HG03378 (cell line): Measurements from ENCODE around the gene SLC35D1.

Experiments
- ATAC-seq: cut with Tn5 transposase; IDR thresholded peaks from one replicate; pipeline ENCODE4 v1.9.1; 2021; ENCODE audit warnings: mild to moderate bottlenecking, moderate library complexity; ENCODE audit not compliant: unreplicated experiment

SLC35D1 gene

DNA sequence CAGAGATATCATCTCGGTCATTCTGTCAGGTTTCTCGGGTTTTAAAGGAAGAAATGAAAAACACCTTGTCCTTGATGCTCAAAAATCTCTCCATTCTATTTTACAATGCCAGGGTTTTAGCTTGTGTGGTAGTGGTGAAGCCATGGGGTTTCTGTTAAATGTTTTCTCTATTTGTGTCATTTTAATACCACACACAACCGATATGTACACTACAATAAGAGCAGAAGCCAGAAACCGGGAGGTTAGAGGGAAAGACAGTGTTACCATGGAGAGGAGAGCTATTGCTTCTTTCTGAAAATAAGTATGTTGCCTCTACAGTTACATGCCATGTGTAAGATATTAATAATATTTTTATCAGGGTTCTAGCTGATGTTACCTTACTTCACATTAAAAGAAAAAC, 2.8 kb downstream of the SLC35D1 start:
- ATAC-seq = no peak

DNA sequence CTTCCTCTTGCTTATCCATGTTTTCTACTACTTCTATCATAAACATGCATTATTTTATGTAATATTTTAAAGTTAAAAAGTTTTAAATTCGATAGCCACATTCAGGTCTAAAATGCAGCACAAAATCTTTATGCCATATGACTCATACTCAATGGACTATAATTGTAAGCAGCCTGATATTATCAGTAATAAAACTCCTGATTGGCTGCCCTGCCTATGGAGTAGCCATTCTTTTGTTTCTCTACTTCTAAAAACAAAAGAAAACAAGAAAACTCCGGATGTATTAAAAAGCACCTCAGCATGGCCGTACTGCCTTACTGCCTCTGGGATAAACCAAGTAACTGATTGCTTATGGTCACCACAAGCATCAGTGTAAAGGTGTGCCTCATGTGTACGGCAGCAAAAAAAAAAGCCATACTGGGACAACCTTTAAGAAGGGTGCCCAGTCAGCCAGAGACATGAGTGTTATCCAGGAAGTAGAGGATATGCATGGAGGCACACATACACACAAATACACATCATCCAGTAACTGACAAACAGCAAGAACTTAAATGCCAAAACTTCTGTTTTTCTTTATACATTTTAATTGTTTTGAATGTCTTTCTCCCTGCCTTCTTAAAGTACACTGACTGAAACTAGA, 9.2 kb downstream of the SLC35D1 start:
- no peak for ATAC-seq

DNA sequence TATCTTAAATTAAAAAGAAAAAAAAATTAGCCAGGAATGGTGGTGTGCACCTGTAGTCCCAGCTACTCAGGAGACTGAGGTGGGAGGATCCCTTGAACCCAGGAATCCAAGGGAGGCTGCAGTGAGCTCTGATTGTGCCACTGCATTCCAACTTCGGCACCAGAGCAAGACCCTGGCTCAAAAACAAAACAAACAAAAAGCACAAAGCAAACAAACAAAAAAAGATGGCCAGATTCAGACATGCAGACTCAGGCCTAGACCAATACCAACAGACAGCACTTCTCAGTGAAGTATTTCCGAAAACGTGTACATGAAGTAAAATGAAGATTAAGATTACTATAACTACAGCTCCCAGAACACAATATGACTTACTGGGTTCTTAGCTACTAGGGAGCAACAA, 10.6 kb downstream of the SLC35D1 start:
- ATAC-seq = no peak

DNA sequence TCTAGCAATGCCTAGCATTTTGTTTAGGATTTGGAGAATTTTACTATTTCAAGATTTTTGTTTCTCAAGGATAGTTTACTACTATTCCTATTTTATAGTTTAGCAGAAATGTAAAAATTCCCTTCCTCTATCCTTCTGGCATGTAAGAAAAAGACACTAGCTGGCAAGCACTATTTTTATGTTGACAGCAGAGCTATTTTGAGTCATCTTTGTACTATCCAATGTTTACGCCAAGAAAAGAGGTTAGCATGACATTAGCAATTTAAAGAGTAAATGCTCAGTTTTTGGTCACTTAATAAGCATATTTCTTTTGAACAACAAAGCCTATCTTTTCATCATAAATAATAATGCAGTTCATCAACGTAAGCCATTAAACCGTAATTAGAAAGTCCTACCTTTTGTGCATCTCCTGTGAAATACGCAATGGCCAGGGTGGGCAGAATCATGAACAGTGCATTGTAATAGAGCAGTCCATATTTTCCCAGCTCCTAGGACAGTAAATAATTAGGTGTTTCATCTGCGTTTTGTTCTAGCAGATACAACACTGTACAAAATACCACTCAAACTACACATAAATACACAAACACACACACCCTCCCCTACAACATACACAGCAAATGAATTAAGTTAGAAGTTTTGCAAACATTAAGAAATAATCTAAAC, 12.0 kb downstream of the SLC35D1 start:
- no peak for ATAC-seq

DNA sequence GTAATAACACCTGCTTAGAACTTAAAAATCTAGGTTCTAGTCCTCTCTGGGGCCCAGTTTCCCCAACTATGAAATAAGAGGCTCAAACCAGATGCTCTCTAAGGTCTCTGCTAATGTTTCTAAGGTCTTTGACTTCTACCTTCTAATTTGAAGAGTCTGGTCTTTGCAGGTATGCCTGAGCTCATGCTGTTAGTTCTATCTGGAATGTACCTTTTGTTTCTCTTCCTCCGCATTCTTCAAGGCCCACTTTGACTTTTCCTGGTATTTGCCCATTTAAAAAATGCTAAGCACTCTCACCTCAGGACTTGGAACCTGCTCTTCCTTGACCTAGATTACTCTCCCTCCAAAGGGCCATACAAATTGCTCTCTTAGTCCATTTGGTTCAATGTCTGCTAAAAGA, 13.5 kb downstream of the SLC35D1 start:
- no peak for ATAC-seq

DNA sequence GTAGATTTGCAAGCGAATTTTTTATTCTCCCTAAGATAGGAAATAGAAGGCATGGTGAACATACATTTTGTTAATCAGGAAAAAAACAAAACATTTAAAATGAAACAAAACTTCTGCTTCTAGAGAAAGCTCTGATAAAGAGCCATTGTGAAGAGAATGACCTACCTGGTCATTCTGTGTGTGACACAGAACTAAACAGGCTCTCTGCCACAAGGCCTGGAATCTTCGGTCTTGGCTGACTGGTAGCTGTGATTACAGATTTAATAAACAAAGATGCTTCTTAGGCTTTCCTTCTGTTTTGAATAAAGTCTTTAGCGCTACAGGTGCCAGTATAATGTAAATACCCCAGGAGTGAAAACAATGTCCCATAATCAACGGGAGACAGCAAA, 22.1 kb downstream of the SLC35D1 start:
- no peak for ATAC-seq

DNA sequence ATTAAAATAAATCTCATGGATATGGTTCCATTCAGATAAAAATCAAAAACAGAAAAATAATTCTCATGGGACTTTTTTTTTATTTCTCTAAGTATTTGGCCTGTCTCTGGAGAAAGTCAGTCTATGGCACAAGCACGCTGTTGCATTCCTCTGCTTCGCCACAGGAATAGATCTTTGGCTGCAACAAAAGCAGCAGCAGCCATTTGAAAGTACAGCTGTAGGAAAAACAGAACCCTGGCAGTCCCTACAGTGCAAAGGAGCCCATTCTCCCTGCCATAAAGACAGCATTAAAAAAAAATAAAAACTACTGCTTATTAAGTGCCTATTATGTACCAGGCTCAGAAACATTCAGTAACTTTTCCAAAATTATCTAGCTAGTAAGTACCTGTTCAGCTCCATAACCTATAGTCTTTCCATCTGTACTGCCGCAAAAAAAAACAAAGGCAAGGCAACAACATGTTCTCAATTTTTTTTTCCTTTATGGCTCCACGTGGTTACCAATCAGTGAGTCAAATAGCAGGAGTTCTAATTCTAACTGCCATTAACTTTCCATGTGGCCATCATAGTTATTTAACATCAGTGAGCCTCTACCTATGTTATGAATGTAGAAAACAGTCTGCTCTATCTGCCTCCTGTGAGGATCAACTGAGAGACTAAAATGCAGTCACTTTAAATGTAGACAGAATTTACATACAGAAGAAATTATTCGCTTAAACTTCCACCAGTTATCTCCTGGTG, 22.7 kb downstream of the SLC35D1 start:
- ATAC-seq = no peak

DNA sequence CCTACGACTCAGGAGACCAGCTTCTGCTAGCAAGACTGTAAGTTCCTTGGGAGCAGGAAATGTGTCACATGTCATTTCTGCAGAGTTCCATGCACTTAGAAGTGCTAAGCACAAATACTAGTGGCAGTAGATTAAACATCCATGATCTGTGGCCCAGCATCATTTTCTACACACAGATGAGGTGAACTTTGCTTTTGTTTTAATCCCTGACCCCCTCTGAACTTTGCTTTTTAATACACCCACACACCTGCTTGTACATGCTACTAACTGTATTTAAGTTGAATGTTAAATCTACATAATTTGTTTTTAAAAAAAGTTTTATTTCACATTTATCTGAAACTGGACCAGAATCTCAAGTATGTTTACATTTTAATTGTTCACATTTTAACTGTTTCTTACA, 24.5 kb downstream of the SLC35D1 start:
- no peak for ATAC-seq

DNA sequence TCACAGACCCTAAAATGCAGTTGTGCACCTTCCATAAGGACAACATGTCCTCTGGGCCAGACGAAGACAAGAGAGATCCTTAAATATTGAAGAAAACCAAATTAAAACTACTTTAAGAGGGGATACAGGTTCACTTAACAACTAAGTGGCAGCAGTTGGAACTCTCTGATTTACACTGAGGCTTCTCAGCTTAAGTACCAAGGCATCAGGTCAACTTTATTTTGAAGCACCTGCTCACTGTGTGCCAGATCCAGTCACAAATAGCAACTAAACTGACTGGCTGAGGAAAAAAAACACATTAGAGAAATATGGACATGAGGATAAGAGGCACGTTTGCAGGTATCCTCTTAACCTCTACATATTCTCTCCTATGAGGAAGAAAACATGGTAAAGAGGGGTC, 33.2 kb downstream of the SLC35D1 start:
- ATAC-seq = no peak

DNA sequence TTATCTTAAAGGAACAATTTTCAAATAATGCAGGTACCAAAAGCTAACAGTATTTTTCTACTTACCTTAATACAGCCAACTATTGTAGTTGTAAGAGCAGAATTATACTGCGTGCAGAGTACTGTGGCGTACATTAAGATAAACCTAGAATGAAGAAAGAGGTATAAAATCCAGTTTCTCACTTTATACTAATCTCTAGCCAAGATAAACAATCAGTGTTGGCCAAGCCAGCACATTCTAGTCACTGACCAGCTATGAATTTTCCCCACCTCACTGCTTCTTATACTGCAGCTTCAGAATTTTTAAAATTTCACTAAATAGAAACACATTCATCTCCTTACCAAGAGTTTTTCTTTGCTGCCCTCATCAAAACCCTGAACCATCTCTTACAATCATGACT, 33.6 kb downstream of the SLC35D1 start:
- ATAC-seq = no peak

DNA sequence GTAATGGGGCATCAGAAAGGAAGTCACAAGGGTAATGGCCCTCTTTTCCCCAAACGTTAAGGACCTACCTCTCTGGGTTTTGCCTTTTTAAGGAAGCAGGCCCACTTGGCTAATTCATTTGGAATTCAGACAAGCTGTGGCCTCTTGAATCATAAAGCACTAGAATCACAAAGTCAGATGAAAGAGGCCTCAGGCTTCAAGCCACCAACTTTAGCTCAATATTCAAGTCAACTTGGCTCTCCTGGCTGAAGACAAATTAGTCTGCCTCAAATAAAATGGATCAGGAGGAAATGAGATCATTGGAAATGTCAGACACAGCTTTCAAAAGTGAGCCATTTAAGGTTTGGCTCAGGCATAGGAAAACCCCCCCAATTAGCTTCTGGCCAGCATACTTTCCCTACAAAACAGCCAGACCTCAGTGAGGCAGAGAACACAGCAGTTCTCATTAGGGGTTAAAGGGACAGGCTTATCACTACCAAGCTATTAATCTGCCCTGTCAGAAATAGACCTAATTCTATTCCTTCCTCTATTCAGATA, 34.3 kb downstream of the SLC35D1 start:
- ATAC-seq = no peak

DNA sequence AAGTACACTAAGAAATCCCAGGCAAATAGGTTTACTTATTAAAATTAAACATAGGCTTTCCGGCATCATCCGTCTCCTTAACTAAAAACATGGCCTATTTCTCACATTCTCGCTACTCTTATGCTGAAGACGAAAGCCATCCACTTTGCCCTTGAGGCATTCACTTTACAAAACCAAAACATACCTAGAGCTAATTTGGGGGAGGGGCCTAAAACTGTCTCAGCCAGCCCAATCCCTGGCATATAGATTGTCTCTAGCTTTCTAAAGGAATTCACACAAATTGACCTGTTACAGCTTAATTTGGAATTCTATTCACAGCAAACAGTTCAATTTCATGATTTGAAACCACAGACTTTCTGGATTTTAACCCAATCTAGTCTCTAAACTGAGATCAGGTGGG, 34.8 kb downstream of the SLC35D1 start:
- ATAC-seq = no peak

DNA sequence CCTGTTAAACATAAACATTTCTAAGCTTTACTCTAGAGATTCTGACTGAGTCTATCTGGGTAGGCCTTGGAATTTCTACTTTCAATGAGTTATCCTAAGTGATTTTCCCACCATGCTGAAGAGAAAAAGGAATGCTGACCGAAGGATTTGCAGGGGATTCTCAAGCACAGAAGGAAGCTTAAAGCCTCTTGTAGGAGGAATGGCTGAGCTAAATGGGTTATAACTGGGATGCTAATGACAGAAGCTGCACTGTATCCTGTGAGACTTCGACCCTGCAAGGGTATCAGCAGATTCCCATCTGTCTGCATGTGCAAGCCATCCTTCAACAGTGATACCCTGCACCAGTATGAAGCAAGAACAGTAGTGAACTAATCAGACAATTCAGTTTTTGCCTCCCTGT, 35.4 kb downstream of the SLC35D1 start:
- ATAC-seq = no peak

DNA sequence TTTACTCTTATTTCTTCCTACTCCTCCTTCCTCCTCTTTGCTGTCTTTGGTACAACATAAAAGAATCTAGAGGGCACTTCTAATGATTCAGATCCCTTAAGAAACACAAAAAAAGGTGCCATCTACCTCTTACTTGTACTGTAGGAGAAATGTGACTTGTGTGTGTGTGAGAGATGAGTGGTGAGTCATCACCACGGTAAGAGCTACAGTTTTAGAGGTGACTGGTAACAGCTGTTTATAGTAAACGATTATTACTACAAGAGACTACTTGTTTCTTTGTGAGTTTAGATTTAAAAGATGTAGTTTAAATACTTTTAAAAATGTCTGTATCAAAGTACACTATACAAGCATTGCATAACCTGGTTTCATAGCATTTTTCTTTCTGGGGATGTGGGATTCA, 40.4 kb downstream of the SLC35D1 start:
- peak; percentile 51 for ATAC-seq

DNA sequence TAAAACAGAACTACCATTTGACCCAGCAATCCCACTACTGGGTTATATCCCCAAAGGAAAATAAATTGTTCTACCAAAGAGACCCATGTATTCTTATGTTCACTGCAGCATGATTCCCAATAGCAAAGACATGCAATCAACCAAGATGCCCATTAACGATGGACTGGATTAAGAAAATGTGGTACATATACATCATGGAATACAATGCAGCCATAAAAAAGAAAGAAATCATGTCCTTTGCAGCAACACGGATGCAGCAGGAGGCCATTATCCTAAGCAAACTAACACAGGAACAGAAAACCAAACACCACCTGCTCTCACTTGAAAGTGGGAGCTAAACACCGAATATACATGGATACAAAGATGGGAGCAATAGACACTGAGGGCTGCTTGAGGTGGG, 44.2 kb downstream of the SLC35D1 start:
- no peak for ATAC-seq

DNA sequence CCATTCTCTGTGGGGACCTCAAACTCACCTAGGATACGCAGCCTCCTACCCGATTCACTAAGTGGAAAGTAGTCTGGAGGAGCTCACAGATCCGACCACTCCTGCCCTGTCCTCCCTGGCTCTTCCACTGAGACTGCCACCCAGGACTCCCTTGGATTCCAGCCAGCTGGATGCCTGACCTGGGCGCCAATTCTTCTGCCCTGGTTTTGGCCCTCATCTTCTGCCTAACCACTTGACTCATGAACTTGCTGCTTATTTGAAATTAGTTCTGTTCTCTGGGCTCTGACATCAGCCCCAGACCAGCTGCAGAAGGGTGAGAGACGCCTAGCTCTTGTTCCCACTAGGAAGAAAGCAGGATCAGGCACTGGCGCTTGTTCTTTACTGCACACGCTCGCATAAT, 48.9 kb downstream of the SLC35D1 start:
- ATAC-seq = no peak

DNA sequence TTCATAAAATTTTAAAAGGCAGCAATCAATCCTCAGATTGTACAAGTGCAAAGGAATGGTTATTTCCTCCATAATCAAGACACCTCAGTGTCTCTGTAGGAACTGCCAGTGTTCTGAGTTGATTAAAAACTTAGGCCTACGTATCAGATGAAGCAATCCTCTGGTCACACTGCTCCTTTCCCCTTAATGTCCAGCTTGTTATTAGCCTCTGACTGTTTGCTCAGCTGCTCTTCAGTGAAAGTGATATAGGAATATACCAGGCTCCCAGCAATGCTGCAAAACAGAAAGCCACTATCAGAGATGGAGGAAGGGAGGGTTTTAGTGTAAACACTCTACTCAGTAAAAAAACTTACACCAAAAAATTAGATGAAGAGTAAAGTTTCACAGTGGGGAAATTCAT, 49.8 kb downstream of the SLC35D1 start:
- no peak for ATAC-seq

DNA sequence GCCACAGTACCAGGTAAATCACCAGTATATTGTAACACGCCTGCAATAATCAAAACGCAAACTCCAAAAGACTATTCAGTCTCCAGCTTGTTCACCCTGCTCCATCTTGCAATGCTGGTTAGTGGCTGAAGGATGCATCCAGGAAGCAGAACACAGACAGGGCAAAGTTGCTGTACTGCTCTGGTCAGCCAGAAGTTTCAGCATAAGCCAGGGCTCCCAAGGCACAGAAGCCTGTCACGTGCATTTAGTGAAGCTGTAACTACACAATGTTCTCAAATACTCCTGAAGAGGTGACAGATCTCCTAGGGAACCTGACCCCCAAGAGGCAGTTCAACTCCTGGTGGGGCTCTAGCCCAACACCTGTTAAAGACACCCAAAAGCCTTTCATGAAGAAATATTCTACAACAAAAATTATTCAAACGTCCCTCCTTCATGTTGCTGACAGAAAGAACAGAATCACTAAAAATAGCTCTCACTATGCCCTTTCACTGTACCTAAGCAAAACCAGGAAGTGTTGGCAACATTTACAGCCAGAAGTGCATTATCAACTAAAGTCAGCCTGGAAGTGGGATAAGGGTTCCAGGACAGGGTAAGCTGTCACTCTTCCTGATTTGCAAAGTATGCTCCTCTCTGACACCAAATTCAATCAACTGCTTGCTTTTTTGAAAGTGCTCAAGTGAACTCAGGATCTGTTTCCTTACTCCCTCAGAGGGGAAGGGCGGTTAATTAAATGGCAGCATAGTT, 52.1 kb downstream of the SLC35D1 start:
- no peak for ATAC-seq

DNA sequence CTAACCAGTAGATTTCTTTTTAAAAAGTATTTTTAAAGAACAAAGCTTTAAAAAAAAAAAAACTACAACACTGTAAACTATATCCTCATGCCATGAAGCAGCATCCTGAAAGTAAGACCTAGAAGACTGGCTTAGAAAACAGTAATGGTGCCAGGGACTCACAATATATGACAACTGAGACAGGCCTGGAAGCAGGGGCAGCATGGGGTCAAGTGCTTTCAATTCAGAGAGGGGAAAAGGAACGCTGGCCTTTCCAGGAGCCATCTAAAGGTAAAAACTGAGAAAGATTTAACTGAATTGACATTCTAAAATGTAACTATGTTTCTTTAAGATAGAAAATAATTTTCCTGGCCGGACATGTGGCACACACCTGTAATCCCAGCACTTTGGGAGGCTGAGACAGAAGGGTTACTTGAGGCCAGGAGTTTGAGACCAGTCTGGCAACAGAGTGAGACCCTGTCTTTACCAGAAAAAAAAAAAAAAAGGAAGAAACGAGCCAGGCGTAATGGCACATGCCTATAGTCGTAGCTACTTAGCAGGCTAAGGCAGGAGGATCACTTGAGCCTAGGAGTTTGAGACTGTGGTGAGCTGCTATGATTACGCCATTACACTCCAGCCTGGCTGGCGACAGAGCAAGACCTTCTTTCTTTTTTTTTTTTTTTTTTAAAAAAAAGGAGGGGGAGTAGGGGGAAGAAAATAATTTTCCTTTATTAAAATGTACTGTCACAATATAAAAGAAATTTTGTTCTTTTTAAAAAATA, 54.1 kb downstream of the SLC35D1 start:
- ATAC-seq = no peak

DNA sequence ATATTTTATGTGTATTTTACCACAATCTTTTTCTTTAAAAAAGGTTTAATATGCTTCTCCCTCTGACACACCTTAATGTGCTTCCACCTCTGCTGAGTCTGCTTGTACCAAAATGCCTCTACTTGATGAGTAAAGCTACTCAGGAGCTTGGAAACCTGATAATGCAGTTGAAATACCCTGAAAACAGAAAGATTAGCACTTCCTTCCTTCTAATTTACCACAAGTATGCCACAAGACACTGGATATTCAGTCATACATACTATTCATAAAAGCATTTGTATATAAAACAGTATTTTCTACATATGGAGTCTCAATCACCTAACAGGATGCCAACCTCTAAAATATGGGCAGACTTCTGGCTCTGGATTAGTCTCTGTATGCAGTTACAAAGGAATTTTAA, 55.0 kb downstream of the SLC35D1 start:
- no peak for ATAC-seq
